AG09309 (cell line): Measurements from ENCODE around the gene PLCB4.

ENCODE experiments used
- DNase-seq: peaks from one replicate; pipeline ENCODE4 v3.0.0-alpha.2; 2010; ENCODE audit warnings: low read depth
- H3K4me3 ChIP-seq: 2 replicates; pipeline ENCODE4 v1.5.1; 2011; ENCODE audit warnings: mild to moderate bottlenecking, low read depth, low read length, moderate library complexity; ENCODE audit not compliant: control insufficient read depth
- TF ChIP-seq, protein P1 (sequence below): IDR thresholded peaks from 2 replicates; pipeline ENCODE4 v1.5.1; 2011; ENCODE audit warnings: mild to moderate bottlenecking, low read depth, low read length, inconsistent platforms; ENCODE audit not compliant: insufficient read depth, control insufficient read depth; ENCODE audit errors: missing control alignments

The PLCB4 gene

DNA sequence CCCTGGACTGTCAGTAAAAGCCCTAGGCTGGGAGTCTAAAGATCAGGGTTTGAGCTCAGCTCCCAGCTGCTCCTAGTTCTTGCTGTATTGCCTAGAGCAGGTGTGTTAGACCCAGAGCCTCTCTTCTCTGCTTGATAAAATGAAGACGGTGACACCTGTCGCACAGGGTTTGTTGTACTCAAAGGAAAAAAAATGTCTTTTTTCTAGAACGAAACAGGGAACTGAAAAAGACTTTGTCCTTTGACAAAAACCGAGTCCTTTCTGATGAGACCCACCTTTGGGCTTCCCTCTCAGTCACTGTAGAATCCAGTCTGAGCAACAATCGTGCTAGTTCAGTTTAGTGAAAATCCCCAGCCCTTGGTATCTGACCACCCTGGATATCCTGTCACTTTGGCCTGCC lies 343.4 kb downstream of the PLCB4 start:
- TF ChIP-seq, protein P1, sequence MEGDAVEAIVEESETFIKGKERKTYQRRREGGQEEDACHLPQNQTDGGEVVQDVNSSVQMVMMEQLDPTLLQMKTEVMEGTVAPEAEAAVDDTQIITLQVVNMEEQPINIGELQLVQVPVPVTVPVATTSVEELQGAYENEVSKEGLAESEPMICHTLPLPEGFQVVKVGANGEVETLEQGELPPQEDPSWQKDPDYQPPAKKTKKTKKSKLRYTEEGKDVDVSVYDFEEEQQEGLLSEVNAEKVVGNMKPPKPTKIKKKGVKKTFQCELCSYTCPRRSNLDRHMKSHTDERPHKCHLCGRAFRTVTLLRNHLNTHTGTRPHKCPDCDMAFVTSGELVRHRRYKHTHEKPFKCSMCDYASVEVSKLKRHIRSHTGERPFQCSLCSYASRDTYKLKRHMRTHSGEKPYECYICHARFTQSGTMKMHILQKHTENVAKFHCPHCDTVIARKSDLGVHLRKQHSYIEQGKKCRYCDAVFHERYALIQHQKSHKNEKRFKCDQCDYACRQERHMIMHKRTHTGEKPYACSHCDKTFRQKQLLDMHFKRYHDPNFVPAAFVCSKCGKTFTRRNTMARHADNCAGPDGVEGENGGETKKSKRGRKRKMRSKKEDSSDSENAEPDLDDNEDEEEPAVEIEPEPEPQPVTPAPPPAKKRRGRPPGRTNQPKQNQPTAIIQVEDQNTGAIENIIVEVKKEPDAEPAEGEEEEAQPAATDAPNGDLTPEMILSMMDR, result no peak
- DNase-seq, result no peak
- no peak overlapping the region for H3K4me3 ChIP-seq

- TF ChIP-seq, protein P1, result no peak
- no peak overlapping the region for H3K4me3 ChIP-seq
- DNase-seq, result no peak
Measured at GRCh38 chr20:9413001-9413400, 344.1 kb downstream of the PLCB4 start.

DNA sequence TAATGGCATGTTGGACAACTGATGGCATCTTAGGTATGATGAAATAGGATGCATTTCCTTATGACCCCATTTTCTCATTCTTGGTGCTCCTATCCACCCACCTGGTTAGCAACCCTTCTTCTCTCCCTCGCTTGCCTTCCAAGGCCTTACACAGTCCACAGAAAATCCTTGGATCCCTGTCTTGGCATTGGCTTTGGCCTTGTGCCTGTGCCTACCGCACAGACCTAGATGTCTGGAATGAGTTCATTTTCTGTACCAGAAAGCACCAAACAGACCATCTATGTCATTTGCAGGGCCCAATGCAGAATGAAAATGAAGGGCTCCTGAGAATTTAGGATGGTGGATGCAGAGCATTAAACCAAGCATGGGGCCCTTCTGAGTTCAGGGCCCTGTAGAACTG lies 346.5 kb downstream of the PLCB4 start:
- H3K4me3 ChIP-seq, result no peak overlapping the region
- DNase-seq, result no peak
- TF ChIP-seq, protein P1, result no peak

DNA sequence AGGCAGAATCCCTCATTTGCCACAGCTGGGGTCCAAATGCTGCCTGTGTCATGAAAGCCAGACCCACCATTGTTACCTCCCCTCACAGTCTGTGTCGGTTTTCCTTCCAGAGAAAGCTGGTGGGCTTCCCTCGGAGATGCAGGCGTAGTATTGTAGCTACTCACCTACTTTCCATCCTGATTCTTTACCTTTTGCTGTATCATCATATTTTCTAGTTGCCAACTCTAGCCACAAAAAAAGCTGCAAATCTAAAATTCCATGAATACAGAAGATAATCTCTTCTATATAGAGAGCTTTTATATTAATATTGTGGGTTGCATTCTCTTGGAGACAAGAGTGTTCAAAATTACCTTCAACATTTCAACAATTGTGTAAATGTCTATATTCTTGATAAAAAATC lies 347.5 kb downstream of the PLCB4 start:
- H3K4me3 ChIP-seq, result no peak overlapping the region
- TF ChIP-seq, protein P1, result no peak
- DNase-seq, result no peak

DNA sequence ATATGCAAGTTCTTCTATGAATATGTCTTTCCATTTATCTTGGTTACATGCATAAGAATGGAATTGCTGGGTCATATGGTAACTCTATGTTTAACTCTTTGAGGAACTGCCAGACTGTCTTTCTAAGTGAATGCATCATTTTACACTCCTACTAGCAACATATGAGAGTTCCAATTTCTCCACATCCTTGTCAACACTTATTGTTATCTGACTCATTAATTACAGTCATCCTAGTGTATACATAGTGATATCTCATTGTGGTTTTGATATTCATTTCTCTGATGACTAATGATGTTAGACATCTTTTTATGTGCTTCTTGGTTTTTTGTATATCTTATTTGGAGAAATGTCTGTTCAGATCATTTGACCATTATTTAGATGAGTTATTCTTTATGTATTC lies 348.8 kb downstream of the PLCB4 start:
- TF ChIP-seq, protein P1, result no peak
- DNase-seq, result no peak
- H3K4me3 ChIP-seq, result no peak overlapping the region

- DNase-seq, result no peak
- TF ChIP-seq, protein P1, result no peak
- no peak overlapping the region for H3K4me3 ChIP-seq
Measured at GRCh38 chr20:9422321-9423057, 353.6 kb downstream of the PLCB4 start.

DNA sequence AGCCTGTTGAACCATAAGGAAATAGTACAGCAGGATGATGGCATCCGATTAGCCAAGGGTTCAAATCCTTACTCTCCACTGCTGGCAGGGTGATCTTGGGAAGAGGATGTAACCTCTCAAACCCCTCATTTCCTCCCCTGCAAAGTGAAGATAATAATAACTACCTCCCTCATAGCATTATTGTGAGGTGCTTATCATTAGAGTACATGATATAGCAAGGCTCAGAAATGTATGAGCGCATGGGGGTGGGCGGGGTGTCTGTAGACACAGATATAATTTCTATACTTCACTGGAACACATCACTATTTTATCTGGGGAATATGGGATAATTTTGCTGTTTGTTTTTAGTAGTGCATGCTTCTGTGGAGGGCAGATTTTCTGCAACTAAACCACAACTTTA lies 355.7 kb downstream of the PLCB4 start:
- DNase-seq, result no peak
- TF ChIP-seq, protein P1, result no peak
- no peak overlapping the region for H3K4me3 ChIP-seq
